Spinal cord (tissue), 10 donors: ENCODE measurements around the gene CMAS. TPM values are rescaled to one million over a fixed set of nuclear protein-coding genes. Genes with fewer than 3 reads are reported as not detected.

Source experiments
- DNase-seq, 6 donors: peaks; one replicate each; pipeline versions ENCODE4 v3.0.0 to v3.0.0-alpha.2; 2013 to 2015; ENCODE audit warnings: low spot score in 6 of 6, low read depth in 4 of 6
- H3K27ac ChIP-seq: one replicate; pipeline ENCODE4 v1.5.1; 2013; ENCODE audit warnings: low read depth, low read length, control low read depth
- H3K27me3 ChIP-seq: one replicate; pipeline ENCODE4 v1.6.1; 2013; ENCODE audit warnings: low read length; ENCODE audit not compliant: control insufficient read depth, insufficient read depth
- H3K36me3 ChIP-seq: one replicate; pipeline ENCODE4 v1.6.1; 2013; ENCODE audit warnings: low read length; ENCODE audit not compliant: control insufficient read depth, insufficient read depth
- H3K4me1 ChIP-seq: one replicate; pipeline ENCODE4 v1.6.1; 2013; ENCODE audit warnings: low read length; ENCODE audit not compliant: control insufficient read depth, insufficient read depth
- H3K4me3 ChIP-seq: one replicate; pipeline ENCODE4 v1.5.1; 2013; ENCODE audit warnings: low read depth, low read length, control low read depth
- H3K9me3 ChIP-seq: one replicate; pipeline ENCODE4 v1.6.1; 2013; ENCODE audit warnings: low read length; ENCODE audit not compliant: control insufficient read depth, insufficient read depth
- WGBS: methylation state at CpG from one replicate; pipeline ENCODE4 v1.1.5; 2013; ENCODE audit warnings: missing lambda C conversion rate; ENCODE audit not compliant: insufficient coverage; 5-methylcytosine and 5-hydroxymethylcytosine counted together
- polyA plus RNA-seq, 2 donors: library from polyadenylated mRNA; unstranded; fragments of 120-200 nt; gene quantifications; one replicate each; pipeline ENCODE4 v1.2.1, GENCODE V29; 2013; ENCODE audit not compliant: insufficient read length in 2 of 2
- total RNA-seq, 2 donors: library from RNA; depleted of rRNA in 1 of 2; stranded (reverse); fragments of 120-200 nt in 1 of 2; fragments of >200 nt in 1 of 2; gene quantifications; one replicate each; pipeline versions ENCODE4 v1.2.3 to v1.2.4, GENCODE V29; 2013 to 2014
- donor health status: healthy.

CMAS gene
- total and polyA plus RNA-seq, 4 donors = 35.6 to 82.4 (median 69.7) TPM

DNA sequence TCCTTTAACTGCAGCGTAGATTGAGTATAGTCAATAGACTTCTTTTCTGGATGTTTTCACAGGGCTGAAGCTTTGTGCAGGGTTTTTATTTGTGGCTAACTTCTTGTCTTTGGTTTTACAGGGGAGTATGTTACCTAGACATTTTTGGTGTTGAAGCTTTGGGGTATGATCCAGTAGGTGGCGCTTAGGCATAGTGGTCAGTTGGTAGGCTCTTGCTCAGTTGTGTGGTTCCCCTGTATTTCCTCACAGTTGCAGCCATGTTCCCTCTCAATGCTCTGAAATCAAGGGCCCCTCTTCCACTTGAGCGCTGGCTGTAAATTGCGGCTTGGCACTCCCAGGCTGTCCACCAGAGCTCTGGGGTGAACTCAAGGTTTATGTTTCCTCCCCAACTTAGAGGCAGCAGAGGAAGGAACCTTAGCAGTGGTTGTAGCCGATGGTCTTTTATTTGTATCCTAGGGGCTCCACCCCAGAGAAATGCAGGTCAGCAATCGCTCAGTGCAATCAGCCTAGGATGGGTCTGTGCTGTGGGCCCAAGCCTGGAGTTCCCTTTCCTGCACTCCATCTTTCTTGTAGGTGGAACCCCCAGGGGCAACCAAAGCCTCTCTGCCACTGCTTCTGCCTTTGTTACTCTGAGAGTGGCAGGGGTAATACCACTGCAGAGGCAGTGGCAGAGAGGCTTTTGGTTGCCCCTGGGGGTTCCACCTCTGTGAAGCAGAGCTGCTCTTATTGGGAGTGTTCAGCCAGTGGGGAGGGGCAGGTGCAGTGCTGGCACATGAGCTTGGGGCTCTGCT, 55.1 kb downstream of the CMAS start:
- Histone ChIP-seq H3K4me1 (peaks cover 13% of the 10 kb centered on the region), H3K36me3 (no peaks in the 10 kb centered on the region), H3K9me3 (peaks cover 2% of the 10 kb centered on the region), H3K27ac (no peak overlapping the region), H3K27me3 (no peaks in the 10 kb centered on the region), H3K4me3 (no peak overlapping the region)
- WGBS = 61% methylated on average over 5 of the region's 6 CpGs
- DNase-seq = peak in 2 of 6 donors; percentile 48 to 49

DNA sequence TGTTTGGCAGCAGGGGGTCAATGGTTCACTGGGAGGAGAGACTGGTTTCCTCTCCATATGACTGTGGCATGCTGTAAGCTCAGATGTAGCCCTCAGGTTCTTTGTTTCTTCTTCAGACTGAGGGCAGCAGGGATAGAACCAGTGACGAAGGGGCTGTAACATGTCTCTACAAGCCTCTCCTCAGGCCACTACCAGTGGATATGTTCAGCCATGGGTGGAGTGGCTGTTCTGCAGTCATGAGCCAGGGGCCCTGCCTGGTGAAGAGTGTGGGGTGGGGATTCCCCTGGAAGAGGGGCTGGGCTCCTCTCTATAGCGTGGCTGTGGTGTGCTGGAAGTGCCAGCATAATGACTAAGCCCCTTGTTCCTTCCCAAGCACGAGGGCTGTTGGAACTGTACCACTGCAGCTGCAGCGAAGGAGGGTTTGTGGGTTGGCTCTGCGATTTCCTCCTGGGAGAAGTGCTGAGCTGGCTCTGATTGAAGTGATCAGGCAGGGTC, 55.8 kb downstream of the CMAS start:
- H3K4me1 ChIP-seq = peaks cover 13% of the 10 kb centered on the region
- peak in 2 of 6 donors; percentile 26 to 56 for DNase-seq
- no peaks in the 10 kb centered on the region for H3K27me3 ChIP-seq
- no peak overlapping the region for H3K4me3 ChIP-seq
- 38% methylated on average over 3 of the region's 5 CpGs for WGBS
- peaks cover 6% of the 10 kb centered on the region for H3K9me3 ChIP-seq
- H3K36me3 ChIP-seq = no peaks in the 10 kb centered on the region
- no peak overlapping the region for H3K27ac ChIP-seq

DNA sequence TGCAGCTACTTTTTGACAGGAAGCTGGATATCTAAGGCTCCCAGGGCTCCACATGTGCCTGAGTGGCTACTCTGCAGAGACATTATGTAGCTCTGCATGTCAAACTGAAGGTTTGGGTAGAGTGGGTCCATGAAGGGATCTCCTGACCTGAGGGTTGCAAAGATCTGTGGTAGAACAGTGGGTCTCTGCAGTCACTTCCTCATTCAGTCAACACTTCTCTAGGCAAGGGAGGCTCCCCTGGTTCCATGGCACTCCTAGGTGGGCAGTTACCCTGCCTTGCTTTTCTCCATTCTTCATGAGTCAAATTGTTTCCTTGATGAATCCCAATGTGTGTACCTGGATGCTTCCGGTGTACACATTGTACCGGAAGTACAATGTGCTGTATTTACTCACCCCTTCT, 57.4 kb downstream of the CMAS start:
- peaks cover 13% of the 10 kb centered on the region for H3K4me1 ChIP-seq
- H3K36me3 ChIP-seq = no peaks in the 10 kb centered on the region
- DNase-seq = no peak
- no peak overlapping the region for H3K27ac ChIP-seq
- no peaks in the 10 kb centered on the region for H3K27me3 ChIP-seq
- WGBS = 100% methylated on average over 2 of the region's 2 CpGs
- H3K9me3 ChIP-seq = peaks cover 6% of the 10 kb centered on the region
- H3K4me3 ChIP-seq = no peak overlapping the region

- Histone ChIP-seq H3K36me3 (no peaks in the 10 kb centered on the region), H3K27me3 (no peaks in the 10 kb centered on the region), H3K9me3 (peaks cover 6% of the 10 kb centered on the region), H3K4me3 (no peak overlapping the region), H3K27ac (no peak overlapping the region), H3K4me1 (peaks cover 13% of the 10 kb centered on the region)
- DNase-seq = no peak
These were observed 59.5 kb downstream of the CMAS start for GRCh38 chr12:22105542-22105941.

- peaks cover 6% of the 10 kb centered on the region for H3K9me3 ChIP-seq
- no CpG with 5 or more reads among the region's 3 CpGs for WGBS
These were observed 64.2 kb downstream of the CMAS start for GRCh38 chr12:22110176-22110575.

More at GRCh38 chr12:22110176-22110575, 64.2 kb downstream of the CMAS start:
- no peak overlapping the region for H3K27ac ChIP-seq
- no peak for DNase-seq
- no peak overlapping the region for H3K4me3 ChIP-seq
- H3K27me3 ChIP-seq = no peaks in the 10 kb centered on the region
- no peaks in the 10 kb centered on the region for H3K4me1 ChIP-seq
- no peaks in the 10 kb centered on the region for H3K36me3 ChIP-seq

Other genes starting within 250 kb of the CMAS start
- 10 to 100 TPM; 26.8 to 41.8 TPM for gene ABCC9, start 104.8 kb upstream of the CMAS start, total RNA-seq
- gene ABCC9, start 104.8 kb upstream of the CMAS start, polyA plus RNA-seq = 10 to 100 TPM; 10.2 to 18.8 TPM